Muscle layer of duodenum (tissue), 2 donors: ENCODE results near the gene FAM53B.
A peak's percentile ranks its signal among the peaks of the same experiment; 100 is the strongest.
"Not testable (repeated sequence)": the region's sequence is repeated elsewhere in the genome, so short reads cannot be mapped to it uniquely, and the experiment has no call there.

Source experiments
- H3K27ac ChIP-seq: one replicate; pipeline ENCODE4 v1.7.0; 2013; ENCODE audit warnings: mild to moderate bottlenecking, low read length
- H3K27me3 ChIP-seq: one replicate; pipeline ENCODE4 v1.7.0; 2013; ENCODE audit warnings: low read depth, mild to moderate bottlenecking, control low read depth, low read length
- H3K36me3 ChIP-seq, 2 donors: one replicate each; pipeline ENCODE4 v1.7.0; 2013; ENCODE audit warnings: low read length in 2 of 2, control low read depth in 1 of 2, mild to moderate bottlenecking in 1 of 2; ENCODE audit not compliant: insufficient read depth in 2 of 2, control insufficient read depth in 1 of 2
- H3K4me1 ChIP-seq, 2 donors: one replicate each; pipeline ENCODE4 v1.7.0; 2013; ENCODE audit warnings: low read length in 2 of 2, mild to moderate bottlenecking in 2 of 2, control low read depth in 1 of 2, moderate library complexity in 1 of 2; ENCODE audit not compliant: insufficient read depth in 2 of 2, control insufficient read depth in 1 of 2
- H3K4me3 ChIP-seq, 2 donors: one replicate each; pipeline ENCODE4 v1.7.0; 2013; ENCODE audit warnings: low read length in 2 of 2, low read depth in 1 of 2, mild to moderate bottlenecking in 1 of 2
- H3K9me3 ChIP-seq, 2 donors: one replicate each; pipeline ENCODE4 v1.7.0; 2013; ENCODE audit warnings: low read length in 2 of 2, control low read depth in 1 of 2, mild to moderate bottlenecking in 1 of 2; ENCODE audit not compliant: control insufficient read depth in 1 of 2
- donor health status: healthy.

The FAM53B gene

DNA sequence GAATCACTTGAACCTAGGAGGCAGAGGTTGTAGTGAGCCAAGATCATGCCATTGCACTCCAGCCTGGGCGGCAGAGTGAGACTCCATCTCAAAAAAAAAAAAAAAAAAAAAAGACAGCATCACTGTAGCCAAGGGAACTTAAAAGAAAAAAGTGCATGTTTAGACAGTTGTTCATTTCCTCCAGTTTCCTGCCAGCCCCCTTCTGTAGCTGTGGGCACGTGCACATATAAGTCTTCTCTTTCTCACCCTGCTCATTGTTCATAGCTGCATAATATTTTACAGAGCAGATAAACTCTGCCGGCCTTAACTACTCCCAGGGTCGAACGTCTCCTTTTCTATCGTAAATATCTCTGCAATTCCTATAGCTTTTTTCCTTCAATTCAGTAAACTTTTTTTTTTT is 149.9 kb downstream of the FAM53B start:
- Histone ChIP-seq H3K4me3 (no peak overlapping the region), H3K4me1 (peaks cover under 1 to 6% of the 10 kb centered on the region in 2 donors), H3K9me3 (peaks cover 0 to 7% of the 10 kb centered on the region in 2 donors), H3K36me3 (no peaks in the 10 kb centered on the region), H3K27me3 (no peaks in the 10 kb centered on the region), H3K27ac (no peak overlapping the region)

DNA sequence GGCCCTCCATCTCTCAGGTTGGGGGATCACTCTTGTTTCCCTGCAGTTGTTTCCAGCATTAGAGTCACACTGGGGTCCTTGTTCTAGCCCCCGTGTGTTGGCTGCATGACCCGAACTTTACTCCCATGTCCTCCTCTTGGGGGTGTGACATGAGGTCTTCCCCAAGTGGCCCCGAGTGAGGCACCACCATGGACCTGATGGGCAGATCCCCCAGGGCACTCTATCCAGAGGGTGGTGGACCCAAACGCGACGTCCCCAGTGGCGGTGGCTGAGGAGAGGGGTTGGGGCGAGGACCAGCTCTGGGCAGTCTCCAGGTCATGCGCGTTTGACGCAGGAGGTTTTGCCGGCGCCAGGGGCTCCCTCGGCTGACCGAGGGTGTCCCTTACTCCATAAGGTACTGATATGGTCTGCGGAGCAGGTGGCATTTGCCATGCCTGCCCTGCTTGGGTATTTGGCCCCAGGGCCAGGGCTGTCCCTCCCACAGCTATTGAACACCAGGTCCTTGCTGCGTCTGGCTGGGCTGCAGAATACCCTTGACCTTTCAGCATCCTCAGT is 150.7 kb downstream of the FAM53B start:
- H3K27ac ChIP-seq: no peak overlapping the region
- H3K36me3 ChIP-seq: no peaks in the 10 kb centered on the region
- peaks cover 8 to 13% of the 10 kb centered on the region in 2 donors for H3K4me1 ChIP-seq
- H3K27me3 ChIP-seq: no peaks in the 10 kb centered on the region
- no peak overlapping the region for H3K4me3 ChIP-seq
- H3K9me3 ChIP-seq: peaks cover 0 to 7% of the 10 kb centered on the region in 2 donors

DNA sequence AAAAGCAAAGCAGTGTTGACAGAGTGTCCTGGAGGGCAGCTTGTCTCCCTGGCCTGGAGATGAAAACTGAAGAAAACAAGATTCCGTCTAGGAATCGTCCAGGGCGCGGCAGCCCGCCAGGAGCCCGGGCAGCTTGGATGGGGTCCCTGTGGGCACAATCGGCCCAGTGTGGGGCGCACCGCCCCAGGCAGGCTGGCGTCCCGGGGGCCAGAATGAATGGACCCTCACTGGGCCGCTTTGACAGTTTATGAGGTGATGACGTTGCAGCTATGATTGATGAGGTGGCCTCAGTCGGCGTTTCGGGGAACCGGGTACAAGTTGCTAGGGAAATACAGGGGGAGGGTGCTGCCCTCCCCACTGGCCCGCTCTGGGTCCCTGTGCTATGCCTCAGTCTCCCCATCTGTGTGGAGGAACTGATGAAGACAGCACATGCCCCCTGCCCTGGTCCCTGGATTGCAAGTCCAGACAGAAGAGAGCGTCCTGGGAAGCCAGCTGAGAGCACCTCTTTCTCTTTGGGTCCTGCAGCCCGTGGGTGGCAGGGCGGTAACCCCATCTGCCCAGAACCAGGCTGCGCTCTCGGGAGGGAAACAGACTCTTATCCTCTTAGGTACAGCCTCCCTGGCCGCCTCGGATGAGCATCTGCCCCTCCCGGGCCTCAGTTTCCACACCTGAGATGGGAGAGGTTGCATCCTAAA is 151.3 kb downstream of the FAM53B start:
- Histone ChIP-seq H3K4me3 (no peak overlapping the region), H3K9me3 (peaks cover 0 to 7% of the 10 kb centered on the region in 2 donors), H3K4me1 (peaks cover 8 to 19% of the 10 kb centered on the region in 2 donors), H3K36me3 (no peaks in the 10 kb centered on the region), H3K27me3 (no peaks in the 10 kb centered on the region), H3K27ac (no peak overlapping the region)

DNA sequence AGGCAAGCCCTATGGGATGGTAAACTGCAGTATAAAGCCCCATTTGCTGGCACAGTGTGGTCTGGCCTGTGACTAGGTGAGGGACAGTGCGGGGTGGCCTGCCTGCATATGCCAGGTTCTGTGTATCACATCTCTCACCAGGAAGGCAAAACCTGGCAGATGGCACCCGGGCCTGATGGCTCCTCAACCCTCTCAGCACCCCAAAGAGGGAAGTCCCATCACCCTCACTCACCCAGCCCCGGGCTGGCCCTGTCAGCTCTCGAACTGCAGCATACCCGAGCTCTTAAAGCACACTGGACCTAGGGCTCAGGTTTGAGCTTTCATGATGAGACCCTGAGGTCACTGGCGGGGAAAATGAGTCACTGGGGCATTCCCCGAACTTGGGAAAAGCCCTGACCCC is 152.1 kb downstream of the FAM53B start:
- H3K27me3 ChIP-seq: no peaks in the 10 kb centered on the region
- H3K27ac ChIP-seq: no peak overlapping the region
- H3K4me1 ChIP-seq: peaks cover 8 to 21% of the 10 kb centered on the region in 2 donors
- no peaks in the 10 kb centered on the region for H3K36me3 ChIP-seq
- peaks cover 0 to 7% of the 10 kb centered on the region in 2 donors for H3K9me3 ChIP-seq
- H3K4me3 ChIP-seq: no peak overlapping the region

DNA sequence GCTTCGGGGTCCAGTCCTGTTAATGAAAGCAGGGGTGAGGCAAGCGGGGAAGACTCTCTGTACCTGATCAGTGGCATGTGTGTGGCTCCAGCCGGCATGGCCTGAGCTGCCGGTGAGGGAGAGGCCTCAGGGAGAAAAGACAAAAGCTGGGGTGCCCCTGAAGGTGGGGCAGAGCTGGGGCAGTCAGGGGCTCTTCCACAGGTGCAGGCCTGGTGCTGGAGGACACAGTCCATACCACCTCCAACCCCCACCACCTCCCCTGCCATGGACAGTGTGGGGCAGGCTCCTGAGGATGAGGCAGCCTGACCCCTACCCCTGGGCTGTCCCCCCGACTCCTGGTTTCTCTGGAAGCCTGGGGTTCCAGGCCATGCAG is 153.1 kb downstream of the FAM53B start:
- Histone ChIP-seq H3K9me3 (peaks cover 0 to 7% of the 10 kb centered on the region in 2 donors), H3K4me1 (peaks cover 8 to 21% of the 10 kb centered on the region in 2 donors), H3K27me3 (no peaks in the 10 kb centered on the region), H3K27ac (no peak overlapping the region), H3K36me3 (no peaks in the 10 kb centered on the region), H3K4me3 (no peak overlapping the region)

DNA sequence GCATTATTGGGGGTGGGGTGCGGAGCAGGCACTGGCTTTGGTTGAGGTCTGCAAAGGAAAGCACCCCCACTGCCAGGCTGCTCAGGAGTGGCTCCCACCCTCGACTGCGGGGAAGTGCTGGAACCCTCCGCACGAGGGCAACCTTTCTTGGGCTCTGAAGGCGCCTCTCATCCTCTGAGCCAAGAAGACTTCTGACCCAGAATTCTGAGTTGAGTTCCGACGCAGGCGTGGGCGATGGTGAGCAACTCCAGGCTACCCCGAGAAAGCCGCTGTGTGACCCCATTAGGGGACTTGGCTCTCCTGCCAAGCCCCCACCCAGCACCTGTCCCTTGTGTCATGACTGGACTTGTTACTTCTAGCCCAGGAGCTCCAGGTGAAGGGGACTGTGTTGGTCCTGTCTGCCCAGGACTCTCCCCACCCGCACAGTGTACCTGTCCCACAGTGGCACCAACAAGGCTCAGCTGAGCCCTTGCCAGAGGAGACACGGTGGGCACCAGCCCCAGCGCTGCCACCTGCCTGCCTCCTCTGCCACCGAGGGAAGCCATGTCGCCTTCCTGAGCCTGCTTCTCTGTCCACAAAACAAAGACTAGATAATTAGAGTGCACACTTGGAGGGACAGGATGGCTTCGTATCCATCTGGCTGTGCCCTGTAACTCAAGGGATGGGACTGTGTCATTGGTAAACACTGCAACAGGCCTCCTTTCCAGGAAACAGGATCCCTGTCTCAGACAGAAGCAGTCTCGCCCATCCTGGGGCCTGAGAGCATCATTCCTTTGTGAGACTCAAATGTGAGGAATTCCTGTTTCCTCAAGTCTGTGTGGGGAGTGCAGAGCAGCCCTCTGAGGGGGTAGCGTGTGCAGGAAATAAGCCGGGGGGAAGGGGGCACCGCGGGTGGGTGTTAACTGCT is 153.7 kb downstream of the FAM53B start:
- H3K4me3 ChIP-seq: no peak overlapping the region
- H3K27me3 ChIP-seq: no peaks in the 10 kb centered on the region
- no peaks in the 10 kb centered on the region for H3K36me3 ChIP-seq
- no peak overlapping the region for H3K27ac ChIP-seq
- H3K4me1 ChIP-seq: peaks cover 8 to 21% of the 10 kb centered on the region in 2 donors
- peaks cover 0 to 7% of the 10 kb centered on the region in 2 donors for H3K9me3 ChIP-seq

DNA sequence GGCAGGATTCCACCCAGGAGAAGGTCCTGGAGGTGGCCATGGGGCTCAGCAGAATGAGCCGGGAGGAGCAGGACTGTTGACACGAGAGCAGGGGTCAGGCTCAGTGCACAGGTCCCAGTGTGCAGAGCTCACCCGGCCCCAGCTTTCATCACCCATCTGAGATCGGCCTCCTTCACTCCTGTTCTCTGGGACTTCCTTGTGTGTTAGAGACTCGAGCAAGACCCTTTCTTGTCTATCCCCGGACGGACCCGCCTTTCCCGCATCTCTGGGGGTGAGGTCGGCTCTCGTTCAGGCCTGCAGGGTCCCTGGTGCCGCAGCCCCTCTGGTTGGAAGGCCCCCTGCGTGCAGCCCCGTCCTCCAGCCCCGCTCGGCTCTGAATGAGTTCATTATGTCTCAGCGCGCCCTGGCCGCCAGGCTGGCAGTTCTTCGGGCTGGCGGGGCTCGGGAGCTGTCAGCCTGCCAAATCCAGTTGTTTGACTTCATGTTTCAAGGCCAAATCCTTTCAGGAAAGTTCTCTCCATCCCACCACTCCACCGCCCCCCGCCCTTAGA is 154.6 kb downstream of the FAM53B start:
- peaks cover 8 to 21% of the 10 kb centered on the region in 2 donors for H3K4me1 ChIP-seq
- H3K27me3 ChIP-seq: no peaks in the 10 kb centered on the region
- H3K36me3 ChIP-seq: no peaks in the 10 kb centered on the region
- H3K9me3 ChIP-seq: peaks cover 0 to 7% of the 10 kb centered on the region in 2 donors
- peak overlapping the region; percentile 14 for H3K27ac ChIP-seq
- no peak overlapping the region for H3K4me3 ChIP-seq

DNA sequence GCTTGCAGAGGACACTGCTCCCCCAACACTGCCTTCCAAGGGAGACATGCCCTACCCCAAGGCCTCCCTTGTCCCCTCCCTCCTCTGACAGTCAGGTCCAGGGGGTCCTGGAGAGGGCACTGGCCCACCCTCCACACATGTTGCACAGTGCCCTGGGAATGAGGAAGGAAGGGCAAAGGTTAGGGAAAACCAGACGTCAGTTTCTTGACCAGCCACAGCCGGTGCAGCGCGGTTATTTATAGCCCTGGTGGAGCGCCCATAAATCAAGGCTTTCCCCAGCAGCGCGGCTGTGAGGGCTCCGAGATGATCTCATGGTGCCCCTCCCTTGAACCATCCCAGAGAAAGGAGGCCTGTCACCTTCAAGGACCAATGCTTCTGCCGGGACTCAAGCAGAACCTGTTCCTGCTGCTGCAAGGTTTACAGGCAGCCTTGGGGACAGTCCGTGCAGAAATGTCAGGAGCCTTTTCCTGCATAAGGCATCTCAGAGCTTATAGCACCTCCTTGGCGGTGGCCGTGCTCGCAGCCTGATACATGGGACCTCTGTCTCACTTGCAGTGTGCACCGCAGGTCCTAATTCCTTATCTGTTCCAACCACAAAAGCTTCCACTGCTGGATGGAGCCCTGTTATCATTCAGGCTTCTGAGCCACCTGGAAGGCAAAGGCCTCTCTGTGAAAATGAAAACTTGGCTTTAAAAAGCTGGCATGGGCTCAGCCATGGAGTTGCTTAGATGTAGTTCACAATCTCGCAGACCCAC is 155.3 kb downstream of the FAM53B start:
- peaks cover 8 to 21% of the 10 kb centered on the region in 2 donors for H3K4me1 ChIP-seq
- peaks cover 0 to 7% of the 10 kb centered on the region in 2 donors for H3K9me3 ChIP-seq
- H3K4me3 ChIP-seq: no peak overlapping the region
- no peaks in the 10 kb centered on the region for H3K27me3 ChIP-seq
- no peaks in the 10 kb centered on the region for H3K36me3 ChIP-seq
- H3K27ac ChIP-seq: peak overlapping the region; percentile 14

DNA sequence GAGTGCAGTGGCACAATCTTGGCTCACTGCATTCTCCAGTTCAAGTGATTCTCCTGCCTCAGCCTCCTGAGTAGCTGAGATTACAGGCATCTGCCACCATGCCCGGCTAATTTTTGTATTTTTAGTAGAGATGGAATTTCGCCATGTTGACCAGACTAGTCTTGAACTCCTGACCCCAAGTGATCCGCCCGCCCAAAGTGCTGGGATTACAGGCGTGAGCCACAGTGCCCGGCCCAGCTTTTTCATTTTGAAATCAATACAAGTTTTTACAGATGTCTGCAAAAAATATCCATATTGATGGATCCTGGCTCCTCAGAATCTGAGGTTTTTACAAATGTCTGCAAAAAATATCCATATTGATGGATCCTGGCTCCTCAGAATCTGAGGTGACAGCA is 155.8 kb downstream of the FAM53B start:
- H3K4me3 ChIP-seq, H3K36me3 ChIP-seq, H3K9me3 ChIP-seq, H3K27ac ChIP-seq, H3K27me3 ChIP-seq: not testable (repeated sequence)
- H3K4me1 ChIP-seq: peaks cover 8 to 21% of the 10 kb centered on the region in 2 donors

DNA sequence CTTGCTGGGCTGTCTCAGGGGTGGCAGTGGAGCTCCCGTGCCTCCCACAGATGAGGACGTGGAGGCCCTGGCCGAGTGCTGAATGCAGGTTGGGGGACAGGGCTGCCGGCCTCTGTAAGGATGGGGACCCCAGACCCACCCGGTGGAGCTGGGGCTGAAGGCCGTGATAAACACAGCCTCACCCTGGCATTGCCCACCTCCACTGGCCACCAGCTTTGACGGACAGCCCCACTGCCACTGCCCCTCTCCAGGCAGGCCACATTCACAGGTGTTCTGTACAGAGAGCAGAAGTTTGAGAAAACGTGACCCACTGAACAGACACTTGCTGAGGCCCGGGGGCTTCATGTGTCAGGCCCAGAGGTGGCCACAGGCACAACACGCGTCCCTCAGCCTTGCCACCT is 156.4 kb downstream of the FAM53B start:
- no peak overlapping the region for H3K27ac ChIP-seq
- no peaks in the 10 kb centered on the region for H3K36me3 ChIP-seq

More for the DNA sequence above, 156.4 kb downstream of the FAM53B start:
- H3K4me3 ChIP-seq: no peak overlapping the region
- no peaks in the 10 kb centered on the region for H3K27me3 ChIP-seq
- peaks cover 0 to 7% of the 10 kb centered on the region in 2 donors for H3K9me3 ChIP-seq
- H3K4me1 ChIP-seq: peaks cover 8 to 21% of the 10 kb centered on the region in 2 donors
